Activated effector memory CD4-positive, alpha-beta T cell treated with Interleukin-2 at 50 U/mL for 16 hours (primary cell): ENCODE results near the gene EXOSC1.
"Not testable (repeated sequence)": the region's sequence is repeated elsewhere in the genome, so short reads cannot be mapped to it uniquely, and the experiment has no call there.

Experiments used
- DNase-seq: peaks from one replicate; pipeline ENCODE4 v3.0.0-alpha.2; 2020

The EXOSC1 gene

DNA sequence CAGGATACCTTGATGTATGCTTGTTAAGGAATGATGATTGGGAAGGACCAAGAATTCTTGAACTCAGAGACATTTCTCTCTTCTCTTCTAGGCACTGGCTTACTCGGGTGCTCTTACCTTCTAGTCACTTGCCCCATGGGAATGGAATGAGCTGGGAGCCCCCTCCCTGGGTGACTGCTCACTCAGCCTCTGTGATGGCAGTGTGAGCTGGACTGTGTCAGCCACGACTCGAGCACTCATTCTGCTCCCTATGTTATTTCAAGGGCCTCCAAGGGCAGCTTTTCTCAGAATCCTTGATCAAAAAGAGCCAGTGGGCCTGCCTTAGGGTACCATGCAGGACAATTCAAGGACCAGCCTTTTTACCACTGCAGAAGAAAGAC is 10.9 kb upstream of the EXOSC1 start:
- DNase-seq: no peak

- DNase-seq: no peak
Observed at GRCh38 chr10:97456034-97456685, 10.4 kb upstream of the EXOSC1 start.

DNA sequence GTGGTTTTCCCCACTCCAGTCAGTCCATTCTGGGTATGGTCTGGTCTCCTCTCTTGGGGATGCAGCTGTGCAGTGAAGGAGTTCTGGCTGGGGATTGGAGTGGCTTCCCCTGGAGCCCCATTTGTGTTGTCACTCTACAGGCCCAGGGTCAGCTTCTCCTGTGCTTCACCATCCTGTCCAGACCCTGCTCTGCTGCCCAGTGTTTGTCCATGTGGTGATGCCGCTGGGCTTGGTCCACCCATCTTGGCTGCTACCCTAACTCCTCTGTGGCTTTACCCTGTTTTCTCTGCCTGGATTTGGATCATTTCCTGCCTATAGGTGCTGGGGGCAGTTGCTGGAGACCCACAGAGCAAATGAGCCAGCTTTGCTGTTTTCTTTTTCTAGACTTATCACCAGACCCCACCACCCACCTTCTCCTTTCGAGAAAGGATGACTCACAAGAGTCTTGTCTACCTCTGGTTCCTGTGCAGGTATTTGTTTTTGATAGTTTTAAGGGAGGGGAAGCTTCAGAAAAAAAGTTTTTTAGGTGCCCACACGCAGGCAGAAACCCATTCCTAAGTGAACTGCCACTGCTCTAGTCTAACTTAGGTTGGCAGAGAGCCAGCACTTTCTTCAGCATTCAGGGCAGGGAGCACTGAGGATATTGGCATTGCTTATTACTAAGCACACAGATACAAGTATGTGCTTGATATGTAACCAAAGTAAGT is 8.7 kb upstream of the EXOSC1 start:
- DNase-seq: no peak

- DNase-seq: no peak
Observed at GRCh38 chr10:97452352-97452751, 6.5 kb upstream of the EXOSC1 start.

GRCh38 chr10:97451605-97452004 is 5.8 kb upstream of the EXOSC1 start:
- no peak for DNase-seq

DNA sequence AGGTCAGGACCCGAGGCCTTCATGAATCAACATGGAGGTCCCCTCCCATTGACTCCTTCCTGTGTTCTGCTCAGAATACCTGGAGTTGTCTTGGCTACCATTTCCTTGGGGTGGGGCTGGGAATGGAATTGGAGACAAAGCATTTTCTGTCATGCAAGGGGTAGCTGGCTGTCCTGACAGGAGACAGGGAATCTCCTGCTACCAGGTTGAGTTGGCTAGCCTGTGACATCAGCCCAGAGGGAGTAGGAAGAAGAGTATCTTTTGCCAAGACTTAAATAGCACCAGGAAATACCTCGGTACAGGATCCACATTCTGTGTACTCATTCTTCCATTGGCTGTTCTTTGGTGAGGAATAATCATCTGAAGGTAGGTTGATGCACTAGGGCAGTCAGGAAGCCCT is 5.0 kb upstream of the EXOSC1 start:
- DNase-seq: no peak

DNA sequence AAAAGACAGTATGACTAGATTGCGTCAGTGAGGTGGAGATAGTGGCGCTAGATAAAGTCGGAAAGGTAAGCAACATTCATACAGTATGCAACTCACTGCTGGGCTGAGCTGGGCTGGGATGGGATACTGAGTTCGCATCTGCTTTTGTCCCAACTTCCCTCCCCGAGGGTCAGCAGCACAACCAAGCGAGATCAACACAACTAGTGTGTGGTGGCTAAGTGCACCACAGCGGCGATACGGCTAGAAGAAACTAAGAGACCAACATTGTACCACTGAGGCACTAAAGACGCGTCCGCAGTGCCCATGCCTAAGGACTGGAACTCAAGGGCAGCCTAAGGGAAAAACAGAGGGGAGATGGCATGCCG is 467 bp downstream of the EXOSC1 start:
- DNase-seq: no peak

DNA sequence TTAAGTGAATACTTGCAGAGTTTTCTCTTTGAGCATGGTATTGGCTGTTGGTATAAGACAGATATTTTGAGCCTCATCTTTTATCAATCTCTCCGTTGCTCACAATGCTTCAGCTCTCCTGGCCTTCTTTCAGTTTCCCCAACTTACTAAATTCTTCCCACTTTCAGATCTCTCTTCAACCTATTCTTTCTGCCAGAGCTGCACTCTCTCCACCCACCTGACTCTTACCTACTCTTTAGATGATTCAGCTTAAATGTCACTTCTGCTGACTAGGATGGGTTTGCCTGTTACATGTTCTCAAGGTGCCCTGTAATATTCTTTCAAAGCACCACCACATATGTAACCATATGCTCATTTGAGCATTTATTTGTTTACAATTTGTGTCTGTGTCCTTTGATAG is 1.6 kb downstream of the EXOSC1 start:
- DNase-seq: no peak

GRCh38 chr10:97442277-97442676 is 3.5 kb downstream of the EXOSC1 start:
- no peak for DNase-seq

- DNase-seq: no peak
Observed at GRCh38 chr10:97435211-97435610, 10.6 kb downstream of the EXOSC1 start.

GRCh38 chr10:97434557-97434956 is 11.2 kb downstream of the EXOSC1 start:
- no peak for DNase-seq

DNA sequence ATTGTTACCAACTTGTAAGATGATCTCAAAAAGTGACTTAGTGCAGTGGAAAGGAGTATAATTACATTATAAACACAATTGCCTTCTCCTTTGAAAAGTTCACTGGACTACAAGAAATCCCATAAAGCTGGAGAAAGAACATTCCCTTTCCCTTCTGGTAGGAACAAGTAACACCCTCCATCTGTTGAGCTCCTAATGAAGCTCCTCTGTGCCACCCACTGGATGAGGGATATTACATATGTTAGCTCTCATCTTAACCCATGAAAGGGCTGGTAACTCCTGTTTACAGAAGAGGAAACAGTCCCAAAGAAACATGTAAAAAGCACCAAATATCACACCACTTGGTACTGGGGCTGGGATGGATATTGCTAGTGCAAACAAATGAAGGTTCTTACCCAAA is 11.8 kb downstream of the EXOSC1 start:
- DNase-seq: no peak

- no peak for DNase-seq
Observed at GRCh38 chr10:97428572-97428981, 17.2 kb downstream of the EXOSC1 start.

GRCh38 chr10:97427571-97428179 is 18.1 kb downstream of the EXOSC1 start:
- no peak for DNase-seq

- no peak for DNase-seq
Observed at GRCh38 chr10:97426776-97427570, 18.8 kb downstream of the EXOSC1 start.

- DNase-seq: peak; percentile 95
Observed at GRCh38 chr10:97425964-97426775, 19.6 kb downstream of the EXOSC1 start, which contains the start of gene PGAM1. TSS of gene PGAM1 (plus strand) at chr10:97426191. CDS start at chr10:97426308, 117 bp downstream.

DNA sequence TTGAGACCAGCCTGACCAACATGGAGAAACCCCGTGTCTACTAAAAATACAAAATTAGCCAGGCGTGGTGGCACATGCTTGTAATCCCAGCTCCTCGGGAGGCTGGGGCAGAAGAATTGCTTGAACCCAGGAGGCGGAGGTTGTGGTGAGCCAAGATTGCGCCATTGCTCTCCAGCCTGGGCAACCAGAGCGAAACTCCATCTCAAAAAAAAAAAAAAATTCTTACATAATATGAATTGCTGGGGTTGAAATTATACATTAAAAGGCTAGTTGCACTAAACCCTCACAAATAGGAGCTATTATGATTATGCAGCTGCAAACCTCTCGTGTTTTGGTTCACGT is 22.1 kb downstream of the EXOSC1 start:
- DNase-seq: not testable (repeated sequence)

DNA sequence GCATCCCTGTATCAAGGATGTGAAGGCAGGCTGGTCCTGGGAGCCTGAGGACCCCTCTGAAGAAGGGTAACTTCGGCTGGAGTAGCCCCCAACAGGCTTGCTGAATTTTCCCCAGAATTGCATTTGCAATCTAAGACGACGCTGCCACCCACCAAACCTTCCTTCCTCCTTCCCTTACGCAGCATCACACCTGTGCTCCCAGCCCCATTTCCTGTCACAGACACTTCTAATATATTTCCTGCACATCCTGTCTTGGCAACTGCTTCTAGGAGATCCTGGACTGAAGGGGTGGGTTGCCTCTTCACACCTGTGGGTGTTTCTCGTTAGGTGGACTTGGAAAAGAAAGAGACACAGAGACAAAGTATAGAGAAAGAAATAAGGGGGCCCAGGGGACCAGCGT is 29.2 kb downstream of the EXOSC1 start:
- no peak for DNase-seq

- DNase-seq: no peak
Observed at GRCh38 chr10:97412891-97413304, 32.9 kb downstream of the EXOSC1 start.

DNA sequence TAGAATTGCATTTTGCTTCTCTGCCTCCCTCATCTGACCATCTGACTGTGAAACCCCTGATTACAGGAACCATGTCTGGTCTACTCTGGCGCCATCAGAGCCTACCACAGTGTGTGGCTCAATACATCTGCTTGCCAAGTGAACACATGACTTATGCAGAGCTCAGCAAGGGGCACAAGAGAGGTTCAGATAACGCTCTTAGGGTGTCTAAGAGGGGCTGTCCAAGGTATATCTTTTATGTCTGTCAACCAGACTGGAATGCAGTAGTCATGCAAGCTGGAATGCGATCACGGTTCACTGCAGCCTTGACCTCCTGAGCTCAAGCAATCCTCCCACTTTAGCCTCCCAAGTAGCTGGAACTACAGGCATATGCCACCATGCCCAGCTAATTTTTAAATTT is 34.4 kb downstream of the EXOSC1 start:
- no peak for DNase-seq

DNA sequence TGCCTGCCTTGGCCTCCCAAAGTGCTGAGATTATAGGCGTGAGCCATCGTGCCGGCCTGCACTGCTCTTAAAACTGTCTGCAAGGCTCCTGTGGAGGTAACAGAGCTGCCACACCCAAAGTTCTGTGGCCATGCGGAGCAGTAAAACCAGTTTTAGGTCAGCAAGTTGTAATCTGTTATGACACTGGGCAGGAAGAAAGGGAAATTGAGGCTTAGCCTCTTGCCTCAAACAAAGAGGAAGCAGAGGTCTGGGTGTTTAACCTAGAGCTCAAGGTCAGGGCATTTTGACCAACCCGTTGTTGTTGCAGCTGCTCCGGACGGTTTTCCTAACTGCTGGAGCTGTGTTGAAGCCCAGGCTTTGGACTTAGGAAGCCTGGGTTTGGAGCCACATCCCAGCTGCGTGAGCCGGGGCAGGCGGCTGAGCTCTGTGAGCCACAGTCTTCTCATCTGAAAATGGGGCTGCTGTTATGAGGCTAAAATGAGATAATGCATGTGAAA is 37.3 kb downstream of the EXOSC1 start:
- no peak for DNase-seq

DNA sequence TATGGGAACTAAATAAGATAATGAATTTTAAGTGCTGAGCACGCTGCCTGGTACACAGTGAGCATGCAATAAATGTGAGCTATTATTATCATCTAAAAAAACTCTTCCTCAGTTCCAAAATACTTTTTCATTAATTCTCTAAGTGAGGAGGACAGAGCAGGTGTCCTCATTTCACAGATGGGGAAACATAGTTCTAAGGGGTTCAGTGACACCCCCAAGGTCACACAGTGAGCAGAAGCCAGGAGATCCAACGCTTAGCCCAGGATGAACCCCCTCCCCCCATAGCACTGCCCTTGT is 37.9 kb downstream of the EXOSC1 start:
- DNase-seq: no peak
